Small intestine (tissue), 7 donors: ENCODE data around the gene CFAP92. TPM values are rescaled to one million over a fixed set of nuclear protein-coding genes. Genes with fewer than 3 reads are reported as not detected.

Experiments used
- DNase-seq, 2 donors: peaks; one replicate each; pipeline versions ENCODE4 v3.0.0 to v3.0.0-alpha.2; 2013
- FAIRE-seq: peaks from 2 replicates; lab custom pipeline; 2012; peaks lifted over from hg19 to GRCh38; lab: Jason Lieb, UNC
- H3K27ac ChIP-seq, 3 donors: one replicate each; pipeline ENCODE4 v1.5.1; 2013; ENCODE audit warnings: low read length in 2 of 3, mild to moderate bottlenecking in 2 of 3, control low read depth in 1 of 3, inconsistent platforms in 1 of 3, low read depth in 1 of 3, moderate library complexity in 1 of 3
- H3K27me3 ChIP-seq, 3 donors: one replicate each; pipeline ENCODE4 v1.6.1; 2013; ENCODE audit warnings: low read length in 3 of 3, inconsistent platforms in 1 of 3; ENCODE audit not compliant: control insufficient read depth in 3 of 3, insufficient read depth in 3 of 3
- H3K36me3 ChIP-seq, 3 donors: one replicate each; pipeline ENCODE4 v1.6.1; 2013; ENCODE audit warnings: low read length in 3 of 3, inconsistent platforms in 1 of 3, low read depth in 1 of 3, mild to moderate bottlenecking in 1 of 3, moderate library complexity in 1 of 3; ENCODE audit not compliant: control insufficient read depth in 3 of 3, insufficient read depth in 2 of 3
- H3K4me1 ChIP-seq, 3 donors: one replicate each; pipeline ENCODE4 v1.6.1; 2013; ENCODE audit warnings: low read length in 2 of 3, inconsistent platforms in 1 of 3, low read depth in 1 of 3, mild to moderate bottlenecking in 1 of 3, moderate library complexity in 1 of 3; ENCODE audit not compliant: control insufficient read depth in 3 of 3, insufficient read depth in 2 of 3
- H3K4me3 ChIP-seq, 3 donors: one replicate each; pipeline ENCODE4 v1.5.1; 2013; ENCODE audit warnings: low read length in 3 of 3, control low read depth in 1 of 3, inconsistent platforms in 1 of 3, low read depth in 1 of 3, mild to moderate bottlenecking in 1 of 3, moderate library complexity in 1 of 3
- H3K9me3 ChIP-seq, 2 donors: one replicate each; pipeline ENCODE4 v1.6.1; 2013; ENCODE audit warnings: low read depth in 1 of 2, low read length in 1 of 2; ENCODE audit not compliant: control insufficient read depth in 2 of 2, insufficient read depth in 1 of 2
- WGBS, 3 donors: extraction: QIAGEN DNeasy Blood & Tissue Kit; methylation state at CpG; one replicate each; pipeline ENCODE4 v1.1.7; 2013; 5-methylcytosine and 5-hydroxymethylcytosine counted together
- polyA plus RNA-seq, 4 donors: library from polyadenylated mRNA; stranded (reverse) in 3 of 4; unstranded in 1 of 4; fragments of 200-250 nt in 3 of 4; fragments of 120-200 nt in 1 of 4; gene quantifications; one replicate each; pipeline versions ENCODE4 v1.2.1 to v1.2.3, GENCODE V29; 2013
- donor health status: healthy with polysubstance abuse.
- donor health status: control.
- donor health status: control.
- donor health status: Bipolar disorder and iron deficiency.
- donor health status: healthy.

CFAP92 gene
- polyA plus RNA-seq, 4 donors, result 0.68 to 0.78 TPM; not detected in 2

DNA sequence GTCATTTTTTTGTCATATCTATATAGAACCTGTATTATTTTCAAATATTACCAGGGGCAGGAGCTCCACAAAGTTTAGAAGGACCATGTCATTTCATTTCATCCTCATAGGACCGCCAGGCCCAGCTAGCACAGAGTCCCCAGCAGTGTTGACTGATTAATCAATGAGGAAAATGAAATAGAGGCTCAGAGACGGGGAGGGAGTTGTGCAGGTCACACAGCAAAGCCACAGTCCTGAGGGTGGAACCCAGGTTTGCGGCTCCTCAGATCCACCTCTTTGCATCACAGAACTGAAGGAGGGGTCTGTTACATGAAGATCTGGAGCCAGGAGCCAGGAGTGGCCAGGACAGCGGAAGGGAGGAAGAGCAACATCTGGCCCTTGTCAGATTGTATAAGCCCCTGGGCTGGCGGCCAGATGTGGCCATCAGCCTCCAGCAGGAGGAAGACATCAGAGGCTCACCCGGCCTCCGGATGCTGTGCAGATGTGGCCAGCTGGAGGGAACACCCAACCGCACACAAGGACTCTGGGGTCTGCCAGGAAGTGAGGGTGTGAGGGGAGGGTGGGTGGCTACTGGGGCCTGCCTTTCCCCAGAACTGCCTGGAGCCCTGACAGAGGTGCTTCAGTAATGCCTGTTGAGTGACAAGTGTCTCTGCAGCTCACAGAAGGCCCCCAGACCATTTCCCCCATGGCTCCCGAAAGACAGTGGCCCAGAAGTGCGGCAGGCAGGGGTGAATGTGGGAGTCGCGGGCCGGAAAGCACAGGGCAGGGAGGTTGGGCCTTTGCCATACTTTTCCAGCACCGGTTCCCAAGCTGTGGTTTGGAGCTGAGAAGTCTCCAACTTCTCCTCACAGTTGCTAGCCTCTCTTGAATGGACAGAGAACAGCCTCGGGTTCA, 28.5 kb upstream of the CFAP92 start:
- peaks cover 0 to 20% (median 0%) of the 10 kb centered on the region in 3 donors for H3K27me3 ChIP-seq
- no peaks in the 10 kb centered on the region for H3K36me3 ChIP-seq
- peaks cover 2 to 10% (median 6%) of the 10 kb centered on the region in 3 donors for H3K4me1 ChIP-seq
- H3K4me3 ChIP-seq, result no peak overlapping the region
- H3K9me3 ChIP-seq, result peaks cover 0 to 2% of the 10 kb centered on the region in 2 donors
- DNase-seq, result peak in 1 of 2 donors; percentile 59
- WGBS, 3 donors, result 61 to 82% (median 77%) methylated on average over 15 of the region's 15 CpGs
- H3K27ac ChIP-seq, result peak overlapping the region in 2 of 3 donors; percentile 47 to 71
- no peak for FAIRE-seq

DNA sequence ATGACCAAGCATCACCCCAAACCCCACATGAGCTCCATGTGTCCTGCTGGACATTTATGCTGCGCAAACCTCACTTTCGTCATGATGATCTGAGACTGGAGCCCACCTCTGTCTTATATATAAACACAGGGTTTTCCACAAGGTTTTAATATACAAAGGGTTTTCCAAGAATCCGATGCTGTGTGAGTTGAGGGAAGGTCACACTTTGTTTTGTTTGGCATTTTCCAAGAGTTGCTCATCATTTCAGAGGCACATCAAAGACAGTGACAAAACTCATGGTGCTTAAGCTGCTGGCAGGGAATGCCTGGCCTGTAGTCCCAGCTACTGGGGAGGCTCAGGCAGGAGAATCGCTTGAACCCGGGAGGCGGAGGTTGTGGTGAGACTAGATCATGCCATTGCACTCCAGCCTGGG, 27.3 kb upstream of the CFAP92 start:
- DNase-seq (no peak), FAIRE-seq (no peak)
- Histone ChIP-seq H3K36me3 (no peaks in the 10 kb centered on the region), H3K27ac (peak overlapping the region in 1 of 3 donors; percentile 85), H3K9me3 (no peaks in the 10 kb centered on the region), H3K4me1 (peaks cover 0 to 10% (median 5%) of the 10 kb centered on the region in 3 donors), H3K4me3 (no peak overlapping the region), H3K27me3 (peaks cover 0 to 12% (median 0%) of the 10 kb centered on the region in 3 donors)
- 75 to 84% (median 80%) methylated on average over 6 of the region's 6 CpGs for WGBS, 3 donors

- Histone ChIP-seq H3K27me3 (peaks cover 0 to 10% (median 0%) of the 10 kb centered on the region in 3 donors), H3K27ac (peak overlapping the region in 1 of 3 donors; percentile 85), H3K4me1 (peaks cover 0 to 14% (median 5%) of the 10 kb centered on the region in 3 donors), H3K4me3 (no peak overlapping the region), H3K9me3 (no peaks in the 10 kb centered on the region), H3K36me3 (no peaks in the 10 kb centered on the region)
- 62 to 83% (median 76%) methylated on average over 5 of the region's 5 CpGs for whole genome bisulfite sequencing, 3 donors
- DNase-seq, result no peak
- no peak for FAIRE-seq
Observed at GRCh38 chr3:129020691-129021090, 26.8 kb upstream of the CFAP92 start.

GRCh38 chr3:129019266-129019665, 25.4 kb upstream of the CFAP92 start:
- Histone ChIP-seq H3K9me3 (no peaks in the 10 kb centered on the region), H3K27ac (peak overlapping the region in 1 of 3 donors; percentile 13), H3K36me3 (peaks cover 0 to 3% (median 0%) of the 10 kb centered on the region in 3 donors), H3K27me3 (peaks cover 0 to 2% (median 0%) of the 10 kb centered on the region in 3 donors), H3K4me3 (no peak overlapping the region), H3K4me1 (peaks cover 0 to 14% (median 5%) of the 10 kb centered on the region in 3 donors)
- DNase-seq, result no peak
- WGBS, 3 donors, result 83 to 91% (median 90%) methylated on average over 3 of the region's 3 CpGs
- FAIRE-seq, result no peak

- 80 to 93% (median 89%) methylated on average over 9 of the region's 9 CpGs for WGBS, 3 donors
- no peaks in the 10 kb centered on the region for H3K9me3 ChIP-seq
- no peak for DNase-seq
- peaks cover 0 to 2% (median 0%) of the 10 kb centered on the region in 3 donors for H3K27me3 ChIP-seq
- no peak for FAIRE-seq
- peak overlapping the region in 1 of 3 donors; percentile 40 for H3K27ac ChIP-seq
- peaks cover 0 to 3% (median 0%) of the 10 kb centered on the region in 3 donors for H3K36me3 ChIP-seq
- no peak overlapping the region for H3K4me3 ChIP-seq
- H3K4me1 ChIP-seq, result peaks cover 0 to 14% (median 5%) of the 10 kb centered on the region in 3 donors
Observed at GRCh38 chr3:129018751-129019150, 24.9 kb upstream of the CFAP92 start.

DNA sequence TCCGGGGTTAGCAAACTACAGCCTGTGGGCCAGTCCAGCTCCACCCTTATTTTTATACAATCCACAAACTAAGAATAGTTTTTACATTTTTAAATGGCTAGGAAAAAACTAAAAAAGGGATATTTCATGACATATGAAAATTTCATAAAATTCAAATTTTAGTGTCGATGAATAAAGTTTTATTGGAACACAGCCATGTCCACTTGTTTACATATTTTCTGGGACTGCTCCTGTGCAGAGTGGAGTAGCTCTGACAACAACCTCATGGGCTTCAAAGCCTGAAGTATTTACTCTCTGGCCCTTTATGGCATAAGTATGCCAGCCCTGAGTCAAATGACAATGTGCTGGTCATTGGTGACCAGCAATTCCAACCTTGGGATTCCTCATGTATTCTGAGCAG, 24.4 kb upstream of the CFAP92 start:
- Histone ChIP-seq H3K36me3 (peaks cover 0 to 3% (median 0%) of the 10 kb centered on the region in 3 donors), H3K27me3 (peaks cover 0 to 2% (median 0%) of the 10 kb centered on the region in 3 donors), H3K4me1 (peaks cover 0 to 14% (median 5%) of the 10 kb centered on the region in 3 donors), H3K9me3 (no peaks in the 10 kb centered on the region), H3K27ac (peak overlapping the region in 1 of 3 donors; percentile 88), H3K4me3 (no peak overlapping the region)
- FAIRE-seq, result no peak
- 50 to 74% (median 64%) methylated on average over 2 of the region's 2 CpGs for WGBS, 3 donors
- no peak for DNase-seq

DNA sequence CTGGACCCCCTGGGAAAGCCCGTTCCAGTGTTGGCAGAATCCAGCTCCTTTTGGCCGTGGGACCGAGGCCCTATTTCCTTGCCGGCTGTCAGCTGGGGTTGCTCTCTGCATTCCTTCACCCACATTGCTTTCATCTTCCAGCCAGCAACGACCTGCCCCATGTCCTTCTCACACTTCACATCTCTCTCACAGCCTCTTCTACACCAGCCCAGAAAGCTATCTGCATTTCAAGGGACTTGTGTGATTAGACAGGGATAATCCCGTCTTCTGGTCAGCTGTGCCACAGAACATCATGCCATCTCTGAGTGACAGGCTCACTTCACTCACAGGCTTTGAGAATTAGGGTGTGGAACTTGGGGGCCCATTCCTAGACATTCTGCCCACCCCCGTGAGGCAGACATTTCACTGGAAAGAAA, 23.6 kb upstream of the CFAP92 start:
- Histone ChIP-seq H3K27me3 (peaks cover 0 to 2% (median 0%) of the 10 kb centered on the region in 3 donors), H3K4me3 (no peak overlapping the region), H3K9me3 (no peaks in the 10 kb centered on the region), H3K36me3 (peaks cover 0 to 3% (median 0%) of the 10 kb centered on the region in 3 donors), H3K27ac (peak overlapping the region in 2 of 3 donors; percentile 39 to 88), H3K4me1 (peaks cover 0 to 14% (median 5%) of the 10 kb centered on the region in 3 donors)
- no peak for DNase-seq
- no peak for FAIRE-seq
- WGBS, 3 donors, result 49 to 72% (median 67%) methylated on average over 7 of the region's 7 CpGs

DNA sequence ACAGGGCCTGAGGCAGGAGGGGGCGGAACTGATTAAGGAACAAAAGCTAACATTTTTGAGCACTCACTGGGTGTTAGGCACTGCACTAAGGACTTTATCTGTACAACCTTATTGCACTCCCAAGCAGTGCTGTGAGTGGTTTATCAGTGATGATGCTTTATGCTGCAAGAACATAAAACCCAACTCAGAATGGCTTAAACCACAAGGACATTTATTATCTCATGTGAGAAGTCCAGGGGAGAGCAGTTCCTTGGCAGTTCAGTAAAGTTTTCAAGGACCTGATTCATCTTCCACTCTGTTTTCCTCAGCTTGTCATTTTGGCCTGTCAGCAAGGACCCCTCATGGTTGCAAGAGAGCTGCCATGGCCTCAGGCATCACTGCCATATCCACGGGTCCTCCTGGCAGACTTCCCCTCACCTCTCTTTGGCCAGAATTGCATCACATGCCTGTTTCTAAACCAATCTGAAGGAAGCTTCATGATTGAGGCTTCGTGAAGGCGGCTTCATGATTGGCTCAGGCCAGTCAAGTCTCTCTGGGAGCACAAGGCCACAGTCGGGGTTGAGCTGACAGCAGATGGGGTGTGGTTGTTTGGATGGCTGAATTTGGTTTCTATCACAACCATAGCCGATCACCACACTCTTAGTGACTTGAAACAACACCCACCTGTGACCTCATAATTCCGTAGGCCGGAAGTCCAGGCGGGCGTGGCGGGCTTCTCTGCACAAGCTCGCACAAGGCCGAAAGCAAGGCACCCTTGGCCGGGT, 23.0 kb upstream of the CFAP92 start:
- FAIRE-seq (no peak), DNase-seq (peak; percentile 44 to 45)
- H3K9me3 ChIP-seq, result no peaks in the 10 kb centered on the region

More for the DNA sequence above, 23.0 kb upstream of the CFAP92 start:
- H3K36me3 ChIP-seq, result peaks cover 0 to 3% (median 0%) of the 10 kb centered on the region in 3 donors
- H3K27ac ChIP-seq, result peak overlapping the region in 2 of 3 donors; percentile 39 to 88
- H3K4me1 ChIP-seq, result peaks cover 0 to 14% (median 5%) of the 10 kb centered on the region in 3 donors
- no peak overlapping the region for H3K4me3 ChIP-seq
- 47 to 58% (median 54%) methylated on average over 14 of the region's 14 CpGs for WGBS, 3 donors
- peaks cover 0 to 2% (median 0%) of the 10 kb centered on the region in 3 donors for H3K27me3 ChIP-seq
